K562 (cell line): ENCODE measurements around the gene ENG. TPM values are rescaled to one million over a fixed set of nuclear protein-coding genes. Genes with fewer than 3 reads are reported as not detected.

Experiments
- ATAC-seq: fragments of 200-7000 bp; cut with Tn5 transposase; 3 replicates; pipeline ENCODE4 v1.9.1; 2020; ENCODE audit warnings: moderate library complexity
- BruUV-seq: library from RNA; stranded (reverse); fragments of 400-500 nt; replicated peaks from 2 replicates; lab custom pipeline; 2021; lab: Mats Ljungman, UMichigan
- CTCF ChIA-PET: fragments of 300-600 bp; formaldehyde crosslinking; extraction: SDS; loops from one replicate; lab custom pipeline; 2021; ENCODE audit warnings: low intra/inter-chr PET ratio; lab: Yijun Ruan, JAX
- POLR2A ChIA-PET: fragments of 300-600, 350-650 bp; sonication (Branson Sonifier 250); formaldehyde crosslinking; extraction: SDS; loops from one replicate; lab custom pipeline; 2021; ENCODE audit warnings: antibody characterized with exemption, inconsistent platforms; lab: Yijun Ruan, JAX
- DNase-seq, 4 experiments: peaks; one replicate each; pipeline versions ENCODE4 v3.0.0 to v3.0.0-alpha.2; 2011 to 2018; ENCODE audit warnings: low spot score in 3 of 4, mixed read lengths in 3 of 4; ENCODE audit errors: extremely low read depth in 1 of 4
- FAIRE-seq: peaks from 2 replicates; lab custom pipeline; 2011; peaks lifted over from hg19 to GRCh38; lab: Jason Lieb, UNC
- H2AFZ ChIP-seq: 2 replicates; pipeline ENCODE4 v1.6.0; 2011; ENCODE audit warnings: low read depth, low read length, control low read depth, inconsistent platforms
- H3K27ac ChIP-seq: fragments of 200-600 bp; 3 replicates; pipeline ENCODE4 v1.8.0; 2011; ENCODE audit warnings: low read depth, mild to moderate bottlenecking, control low read depth, inconsistent platforms, low read length, moderate library complexity, mixed read lengths; ENCODE audit errors: extremely low read depth
- H3K27me3 ChIP-seq, 2 experiments: fragments of 300-600 bp in 1 of 2; 2 replicates in 1 of 2; 3 replicates in 1 of 2; pipeline versions ENCODE4 v1.6.0 to v1.8.0; 2011; ENCODE audit warnings: inconsistent platforms in 2 of 2, low read length in 2 of 2, mild to moderate bottlenecking in 1 of 2, mixed read lengths in 1 of 2, moderate library complexity in 1 of 2; ENCODE audit not compliant: control insufficient read depth in 2 of 2, insufficient read depth in 2 of 2
- H3K36me3 ChIP-seq: fragments of 300-600 bp; 3 replicates; pipeline ENCODE4 v1.8.0; 2011; ENCODE audit warnings: mild to moderate bottlenecking, low read length, inconsistent platforms; ENCODE audit not compliant: control insufficient read depth, insufficient read depth
- H3K4me1 ChIP-seq, 2 experiments: fragments of 200-600 bp in 1 of 2; replicated peaks in 1 of 2; 2 replicates in 1 of 2; 3 replicates in 1 of 2; pipeline versions ENCODE4 v1.5.1 to v1.8.0; 2011; ENCODE audit warnings: inconsistent platforms in 2 of 2, low read length in 2 of 2, mild to moderate bottlenecking in 1 of 2, mixed read lengths in 1 of 2, moderate library complexity in 1 of 2; ENCODE audit not compliant: control insufficient read depth in 2 of 2, insufficient read depth in 2 of 2
- H3K4me2 ChIP-seq: 2 replicates; pipeline ENCODE4 v1.6.1; 2011; ENCODE audit warnings: low read length, control low read depth, inconsistent platforms, mixed read lengths; ENCODE audit not compliant: insufficient read depth
- H3K4me3 ChIP-seq: fragments of 200-600 bp; sonication (generic), shearing (Covaris generic); 2 replicates; pipeline ENCODE4 v1.5.1; 2016; ENCODE audit warnings: control low read depth, inconsistent platforms
- H3K79me2 ChIP-seq: fragments of 200-600 bp; 3 replicates; pipeline ENCODE4 v1.8.0; 2011; ENCODE audit warnings: low read length, inconsistent platforms; ENCODE audit not compliant: control insufficient read depth, insufficient read depth
- H3K9ac ChIP-seq, 2 experiments: 2 replicates each; pipeline versions ENCODE4 v1.6.0 to v1.6.1; 2011; ENCODE audit warnings: low read depth in 2 of 2, low read length in 2 of 2, control low read depth in 1 of 2, inconsistent platforms in 1 of 2, mild to moderate bottlenecking in 1 of 2, mixed read lengths in 1 of 2; ENCODE audit not compliant: insufficient read depth in 1 of 2
- H3K9me1 ChIP-seq: one replicate; pipeline ENCODE4 v1.6.0; 2011; ENCODE audit warnings: inconsistent platforms, mild to moderate bottlenecking, low read length, moderate library complexity; ENCODE audit not compliant: control insufficient read depth, insufficient read depth
- H3K9me3 ChIP-seq: replicated peaks from 2 replicates; pipeline ENCODE4 v1.5.1; 2011; ENCODE audit warnings: low read depth, low read length, inconsistent platforms; ENCODE audit not compliant: control insufficient read depth, insufficient read depth
- H4K20me1 ChIP-seq: replicated peaks from 2 replicates; pipeline ENCODE4 v1.6.1; 2011; ENCODE audit warnings: low read length, inconsistent platforms, mixed read lengths; ENCODE audit not compliant: control insufficient read depth, insufficient read depth
- ILK ChIP-seq: fragments of 450-650 bp; IDR thresholded peaks from 2 replicates; pipeline ENCODE4 v1.6.1; 2016; ENCODE audit warnings: missing genetic modification characterization, low read depth, mild to moderate bottlenecking, missing compliant biosample characterization, moderate library complexity, borderline replicate concordance
- POLR2A ChIP-seq: fragments of 450-650 bp; conservative IDR thresholded peaks from 2 replicates; pipeline ENCODE4 v1.6.1; 2016
- SUPT5H ChIP-seq: fragments of 450-650 bp; IDR thresholded peaks from 2 replicates; pipeline ENCODE4 v1.6.1; 2016
- ZNF639 ChIP-seq, 2 experiments: fragments of 200-800 bp in 1 of 2; sonication (Bioruptor generic) in 1 of 2; sonication (generic) in 1 of 2; formaldehyde crosslinking in 1 of 2; IDR thresholded peaks in 1 of 2; conservative IDR thresholded peaks in 1 of 2; 2 replicates each; pipeline versions ENCODE4 v1.5.0 to v1.6.1; 2016 to 2020; ENCODE audit warnings: missing compliant biosample characterization in 1 of 2, missing genetic modification characterization in 1 of 2, missing genetic modification reagents in 1 of 2
- WGBS: fragments of 100-300 bp; shearing (Covaris generic); methylation state at CpG from one replicate; pipeline ENCODE4 v1.1.6; 2016; ENCODE audit warnings: low coverage, mixed read lengths; ENCODE audit not compliant: insufficient coverage; ENCODE audit errors: missing lambda C conversion rate; 5-methylcytosine and 5-hydroxymethylcytosine counted together
- in situ Hi-C: fragments of 300-500 bp; cut with MboI; formaldehyde crosslinking; loops from 4 replicates; pipeline ENCODE4 v1.15.0; 2018; ENCODE audit warnings: inconsistent platforms, mixed read lengths
- intact Hi-C: fragments of 100-400 bp; cut with micrococcal nuclease; formaldehyde crosslinking; loops from 2 replicates; pipeline ENCODE4 v1.14.2; 2022
- polyA plus RNA-seq, 8 experiments: library from polyadenylated mRNA; depleted of rRNA in 4 of 8; stranded (reverse) in 5 of 8; unstranded in 3 of 8; fragments of >200 nt; fragmentation: Nextera tagmentation in 2 of 8; fragmentation: Illumina TruSeq in 1 of 8; extraction: Ambion mirVana in 2 of 8; extraction: Trizol in 1 of 8; gene quantifications; 2 replicates each; pipeline versions ENCODE4 v1.2.1 to v1.2.3, GENCODE V29; 2011 to 2014; ENCODE audit warnings: inconsistent platforms in 1 of 8, missing spikeins in 1 of 8
- total RNA-seq, 7 experiments: library from RNA; depleted of rRNA in 6 of 7; stranded (reverse); fragments of >200 nt in 6 of 7; fragmentation: Illumina TruSeq in 2 of 7; extraction: Trizol in 2 of 7; gene quantifications; 2 replicates each; pipeline versions ENCODE4 v1.2.1 to v1.2.3, GENCODE V29; 2011 to 2021; ENCODE audit warnings: low replicate concordance in 1 of 7
- TF ChIP-seq, protein P1 (sequence below): IDR thresholded peaks from 3 replicates; pipeline ENCODE4 v1.6.1; 2011; ENCODE audit warnings: borderline replicate concordance, mild to moderate bottlenecking; ENCODE audit not compliant: insufficient read length, insufficient read depth

ENG gene
- total and polyA plus RNA-seq, 9 of the 15 experiments (the other 6 are each of a cell fraction or from before 2014, with no cell fraction given) = 0.04 to 0.40 (median 0.14) TPM; not detected in 1

DNA sequence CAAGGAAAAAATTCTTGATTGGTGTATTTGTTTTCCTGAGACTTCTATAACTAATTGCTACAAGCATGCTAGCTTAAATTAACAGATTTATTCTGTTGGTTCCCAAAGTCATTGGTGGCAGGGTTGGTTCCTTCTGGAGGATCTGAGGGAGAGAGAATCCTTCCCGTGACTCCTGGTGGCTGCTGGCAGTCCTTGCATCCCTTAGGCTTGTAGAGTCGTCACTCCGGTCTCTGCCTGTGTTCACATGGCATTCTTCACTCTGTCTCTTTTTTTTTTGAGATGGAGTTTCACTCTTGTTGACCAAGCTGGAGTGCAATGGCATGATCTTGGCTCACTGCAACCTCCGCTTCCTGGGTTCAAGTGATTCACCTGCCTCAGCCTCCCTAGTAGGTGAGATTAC, 63.4 kb downstream of the ENG start (continued):
- TF ChIP-seq ILK (tag) (no peak), ZNF639 (CRISPR knock-in tag; conservative IDR thresholded peaks at IDR 0.05 in 1 of 2, IDR thresholded peaks at IDR 0.05 in 1 of 2) (no peak)
- TF ChIP-seq, all 486 proteins: peak for 0

DNA sequence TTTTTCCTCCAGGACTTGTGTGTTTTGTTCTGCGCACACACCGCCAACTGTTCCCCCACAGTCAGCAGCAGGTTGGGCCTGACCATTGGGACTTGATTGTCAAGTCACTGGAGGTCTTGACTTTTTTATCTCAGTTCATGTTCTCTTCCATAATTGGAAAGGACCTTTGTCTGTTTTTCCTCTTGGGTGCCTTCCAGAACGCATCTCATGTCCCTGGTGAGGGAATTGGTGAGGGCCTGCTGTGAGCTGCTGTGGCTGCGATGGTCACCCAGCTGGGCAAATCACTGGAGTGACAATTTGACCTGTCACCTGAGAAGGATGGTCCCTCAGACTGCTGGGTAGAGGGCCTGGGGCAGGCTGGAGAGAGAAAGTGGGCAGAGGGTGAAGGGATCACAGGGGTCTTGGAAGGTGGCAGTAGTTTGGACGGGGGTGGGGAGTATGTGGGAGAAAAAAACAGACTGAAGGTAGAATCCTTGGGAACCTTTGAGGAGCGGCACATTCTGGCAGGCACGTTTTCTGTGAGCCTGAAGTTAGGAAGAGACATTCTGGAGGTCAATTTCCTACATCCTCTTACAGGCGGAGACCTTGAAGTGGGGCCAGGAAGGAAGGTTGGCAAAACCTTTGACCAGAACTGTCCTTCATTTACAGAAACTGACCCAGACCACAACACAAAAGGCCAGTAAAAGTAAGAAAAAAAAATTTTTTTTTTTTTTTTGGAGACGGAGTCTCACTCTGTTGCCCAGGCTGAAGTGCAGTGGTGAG, 64.2 kb downstream of the ENG start:
- Histone ChIP-seq H3K4me3 (no peak overlapping the region), H3K9me1 (no peaks in the 10 kb centered on the region), H3K79me2 (peaks cover 45% of the 10 kb centered on the region), H3K27me3 (no peaks in the 10 kb centered on the region), H3K9me3 (no peaks in the 10 kb centered on the region), H2AFZ (no peak overlapping the region), H3K9ac (0 out of 4 replicates have a peak overlapping the region, but pooled peaks of 1 of the 2 experiments have one; percentile 0), H3K27ac (no peak overlapping the region), H4K20me1 (peaks cover 29% of the 10 kb centered on the region), H3K36me3 (peaks cover 65% of the 10 kb centered on the region), H3K4me1 (peaks cover 7 to 33% of the 10 kb centered on the region in 2 experiments; a peak in 4 of 5 replicates), H3K4me2 (no peak overlapping the region)
- BruUV-seq = no TSS peak
- WGBS = 90% methylated on average over 9 of the region's 9 CpGs
- DNase-seq = no peak
- no peak for ATAC-seq
- in situ Hi-C loops (no loop called here), intact Hi-C loops (no loop called here)
- no peak for FAIRE-seq
- TF ChIP-seq POLR2A = peak; percentile 41; the same call in 1 of the 2 replicates
- peak; percentile 46 for TF ChIP-seq SUPT5H
- TF ChIP-seq, protein P1, sequence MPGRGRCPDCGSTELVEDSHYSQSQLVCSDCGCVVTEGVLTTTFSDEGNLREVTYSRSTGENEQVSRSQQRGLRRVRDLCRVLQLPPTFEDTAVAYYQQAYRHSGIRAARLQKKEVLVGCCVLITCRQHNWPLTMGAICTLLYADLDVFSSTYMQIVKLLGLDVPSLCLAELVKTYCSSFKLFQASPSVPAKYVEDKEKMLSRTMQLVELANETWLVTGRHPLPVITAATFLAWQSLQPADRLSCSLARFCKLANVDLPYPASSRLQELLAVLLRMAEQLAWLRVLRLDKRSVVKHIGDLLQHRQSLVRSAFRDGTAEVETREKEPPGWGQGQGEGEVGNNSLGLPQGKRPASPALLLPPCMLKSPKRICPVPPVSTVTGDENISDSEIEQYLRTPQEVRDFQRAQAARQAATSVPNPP = no peak
- CTCF ChIA-PET = no interaction called here
- POLR2A ChIA-PET = interaction anchor here (1.1 kb wide), 1 partner anchor 32 kb away, joined by 3 read pairs; no protein-coding TSS in a partner anchor
